Stomach (tissue), 9 donors: ENCODE data around the gene CD9. TPM values are rescaled to one million over a fixed set of nuclear protein-coding genes. Genes with fewer than 3 reads are reported as not detected.
A peak's percentile ranks its signal among the peaks of the same experiment; 100 is the strongest.

Experiments used
- DNase-seq, 2 donors: peaks; one replicate each; pipeline versions ENCODE4 v3.0.0 to v3.0.0-alpha.2; 2013 to 2019
- H3K27ac ChIP-seq, 5 donors: fragments of 200-600 bp in 4 of 5; sonication (generic) in 4 of 5; one replicate each; pipeline ENCODE4 v1.5.1; 2013 to 2019; ENCODE audit warnings: mild to moderate bottlenecking in 1 of 5, moderate library complexity in 1 of 5
- H3K27me3 ChIP-seq, 3 donors: fragments of 200-600 bp; sonication (generic); one replicate each; pipeline ENCODE4 v1.5.1; 2017 to 2019; ENCODE audit warnings: mixed run types in 1 of 3
- H3K36me3 ChIP-seq, 4 donors: fragments of 200-600 bp; sonication (generic); 1 replicate in 3 of 4; 2 replicates in 1 of 4; pipeline ENCODE4 v1.5.1; 2016 to 2019
- H3K4me1 ChIP-seq, 4 donors: fragments of 200-600 bp; sonication (generic); one replicate each; pipeline ENCODE4 v1.5.1; 2016 to 2019
- H3K4me3 ChIP-seq, 4 donors: fragments of 200-600 bp; sonication (generic) in 3 of 4; one replicate each; pipeline ENCODE4 v1.5.1; 2016 to 2019; ENCODE audit warnings: mild to moderate bottlenecking in 1 of 4
- H3K9me3 ChIP-seq, 4 donors: fragments of 200-600 bp; sonication (generic); one replicate each; pipeline ENCODE4 v1.5.1; 2016 to 2019
- EP300 ChIP-seq: sonication (generic); formaldehyde crosslinking; IDR thresholded peaks from one replicate; pipeline ENCODE4 v1.6.1; 2017; ENCODE audit warnings: antibody characterized with exemption
- POLR2A ChIP-seq, 4 donors: fragments of 450-650 bp; IDR thresholded peaks; one replicate each; pipeline ENCODE4 v1.6.1; 2016; ENCODE audit warnings: antibody characterized with exemption in 4 of 4, control low read depth in 2 of 4, mild to moderate bottlenecking in 1 of 4, moderate library complexity in 1 of 4
- POLR2AphosphoS5 ChIP-seq, 3 donors: sonication (generic); formaldehyde crosslinking; IDR thresholded peaks; one replicate each; pipeline ENCODE4 v1.6.1; 2016; ENCODE audit warnings: antibody characterized with exemption in 3 of 3
- WGBS, 5 donors: extraction: QIAGEN DNeasy Blood & Tissue Kit in 3 of 5; methylation state at CpG; one replicate each; pipeline versions ENCODE4 v1.1.5 to v1.1.7; 2013 to 2018; 5-methylcytosine and 5-hydroxymethylcytosine counted together
- intact Hi-C: fragments of 100-400 bp; cut with DNase I; formaldehyde crosslinking; loops from one replicate; pipeline ENCODE4 v1.15.1; 2023; ENCODE audit warnings: low total_unique reads
- polyA plus RNA-seq, 3 donors: library from polyadenylated mRNA; stranded (reverse); fragments of 200-250 nt; gene quantifications; one replicate each; pipeline ENCODE4 v1.2.3, GENCODE V29; 2013
- total RNA-seq, 5 donors: library from RNA; depleted of rRNA; stranded (reverse); fragments of >200 nt; gene quantifications; one replicate each; pipeline versions ENCODE4 v1.1.0 to v1.2.3, GENCODE V29; 2014 to 2016
- TF ChIP-seq, protein P1 (sequence below), 7 experiments: fragments of 450-650 bp in 4 of 7; fragments of 200-600 bp in 3 of 7; sonication (generic) in 3 of 7; IDR thresholded peaks; one replicate each; pipeline ENCODE4 v1.5.1; 2016 to 2019; ENCODE audit warnings: antibody characterized with exemption in 7 of 7, control low read depth in 2 of 7, mild to moderate bottlenecking in 1 of 7
- donor health status: healthy with polysubstance abuse.
- donor health status: Bipolar disorder and iron deficiency.
- donor health status: healthy.

CD9 gene
- total and polyA plus RNA-seq, 8 donors, result 51.0 to 421 (median 139) TPM

DNA sequence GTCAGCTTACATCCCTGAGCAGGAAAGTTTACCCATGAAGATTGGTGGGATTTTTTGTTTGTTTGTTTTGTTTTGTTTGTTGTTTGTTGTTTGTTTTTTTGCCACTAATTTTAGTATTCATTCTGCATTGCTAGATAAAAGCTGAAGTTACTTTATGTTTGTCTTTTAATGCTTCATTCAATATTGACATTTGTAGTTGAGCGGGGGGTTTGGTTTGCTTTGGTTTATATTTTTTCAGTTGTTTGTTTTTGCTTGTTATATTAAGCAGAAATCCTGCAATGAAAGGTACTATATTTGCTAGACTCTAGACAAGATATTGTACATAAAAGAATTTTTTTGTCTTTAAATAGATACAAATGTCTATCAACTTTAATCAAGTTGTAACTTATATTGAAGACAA is 37.6 kb downstream of the CD9 start:
- H3K9me3 ChIP-seq, result no peaks in the 10 kb centered on the region
- DNase-seq, result no peak
- H3K27ac ChIP-seq, result peak overlapping the region in 1 of 5 donors; percentile 99
- H3K4me1 ChIP-seq, result peaks cover 25 to 53% (median 39%) of the 10 kb centered on the region in 4 donors
- H3K4me3 ChIP-seq, result no peak overlapping the region
- no peaks in the 10 kb centered on the region for H3K27me3 ChIP-seq
- H3K36me3 ChIP-seq, result peaks cover 40 to 69% (median 54%) of the 10 kb centered on the region in 4 donors
- TF ChIP-seq POLR2AphosphoS5 (IDR thresholded peaks at IDR 0.05) (no peak), POLR2A (IDR thresholded peaks at IDR 0.05) (no peak), EP300 (no peak)
- TF ChIP-seq, protein P1, sequence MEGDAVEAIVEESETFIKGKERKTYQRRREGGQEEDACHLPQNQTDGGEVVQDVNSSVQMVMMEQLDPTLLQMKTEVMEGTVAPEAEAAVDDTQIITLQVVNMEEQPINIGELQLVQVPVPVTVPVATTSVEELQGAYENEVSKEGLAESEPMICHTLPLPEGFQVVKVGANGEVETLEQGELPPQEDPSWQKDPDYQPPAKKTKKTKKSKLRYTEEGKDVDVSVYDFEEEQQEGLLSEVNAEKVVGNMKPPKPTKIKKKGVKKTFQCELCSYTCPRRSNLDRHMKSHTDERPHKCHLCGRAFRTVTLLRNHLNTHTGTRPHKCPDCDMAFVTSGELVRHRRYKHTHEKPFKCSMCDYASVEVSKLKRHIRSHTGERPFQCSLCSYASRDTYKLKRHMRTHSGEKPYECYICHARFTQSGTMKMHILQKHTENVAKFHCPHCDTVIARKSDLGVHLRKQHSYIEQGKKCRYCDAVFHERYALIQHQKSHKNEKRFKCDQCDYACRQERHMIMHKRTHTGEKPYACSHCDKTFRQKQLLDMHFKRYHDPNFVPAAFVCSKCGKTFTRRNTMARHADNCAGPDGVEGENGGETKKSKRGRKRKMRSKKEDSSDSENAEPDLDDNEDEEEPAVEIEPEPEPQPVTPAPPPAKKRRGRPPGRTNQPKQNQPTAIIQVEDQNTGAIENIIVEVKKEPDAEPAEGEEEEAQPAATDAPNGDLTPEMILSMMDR (IDR thresholded peaks at IDR 0.05), result no peak
- WGBS, 5 donors, result 40 to 73% (median 55%) methylated on average over 1 of the region's 1 CpG
- intact Hi-C loops, result no loop called here

DNA sequence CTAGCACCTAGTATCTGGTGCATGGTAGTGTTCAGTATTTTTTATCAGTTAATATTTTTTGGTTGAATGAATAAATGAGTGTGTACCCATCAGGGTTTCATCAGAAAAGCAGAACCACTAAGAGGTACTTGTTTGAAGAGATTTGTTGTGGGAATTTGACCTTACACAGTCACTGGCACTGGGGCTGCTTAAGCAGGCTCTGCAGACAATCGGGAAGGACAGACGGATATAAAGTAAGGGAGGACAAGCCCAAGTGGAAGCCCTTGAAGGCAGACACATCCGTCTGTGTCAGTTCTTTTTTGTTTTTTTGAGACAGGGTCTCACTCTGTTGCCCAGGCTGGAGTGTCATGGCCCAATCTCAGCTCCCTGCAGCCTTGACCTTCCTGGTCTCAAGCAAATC is 38.7 kb downstream of the CD9 start:
- H3K9me3 ChIP-seq, result no peaks in the 10 kb centered on the region
- intact Hi-C loops, result no loop called here
- no peak overlapping the region for H3K4me3 ChIP-seq
- peak overlapping the region in 1 of 5 donors; percentile 1 for H3K27ac ChIP-seq
- WGBS, 5 donors, result 90 to 98% (median 95%) methylated on average over 3 of the region's 3 CpGs
- TF ChIP-seq POLR2A (IDR thresholded peaks at IDR 0.05) (no peak), POLR2AphosphoS5 (IDR thresholded peaks at IDR 0.05) (no peak), EP300 (no peak)
- TF ChIP-seq, protein P1 (IDR thresholded peaks at IDR 0.05), result no peak
- peaks cover 38 to 58% (median 51%) of the 10 kb centered on the region in 4 donors for H3K36me3 ChIP-seq
- peaks cover 20 to 42% (median 29%) of the 10 kb centered on the region in 4 donors for H3K4me1 ChIP-seq
- DNase-seq, result no peak
- H3K27me3 ChIP-seq, result no peaks in the 10 kb centered on the region

DNA sequence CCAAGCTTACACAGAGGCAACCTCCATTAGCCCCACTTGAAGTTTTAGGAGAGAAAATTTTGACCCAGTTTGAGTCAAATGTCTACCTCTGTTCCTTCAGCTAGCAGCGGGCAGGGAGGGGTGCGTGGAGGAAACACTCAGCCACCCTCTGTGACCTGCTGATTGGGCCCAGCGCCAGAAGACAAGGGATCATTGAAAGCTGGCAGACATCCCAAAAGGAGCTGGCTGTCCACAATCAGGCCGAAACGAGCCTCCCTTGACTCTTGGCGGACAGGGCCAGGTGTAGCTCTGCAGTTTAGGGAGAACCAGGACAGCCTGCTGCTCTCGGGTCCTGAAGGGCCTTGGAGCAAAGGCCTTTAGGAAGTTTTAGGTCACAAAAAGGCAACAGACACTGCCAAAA is 41.3 kb downstream of the CD9 start:
- Histone ChIP-seq H3K36me3 (peaks cover 22 to 35% (median 33%) of the 10 kb centered on the region in 4 donors), H3K4me3 (no peak overlapping the region), H3K27ac (peak overlapping the region in 3 of 5 donors; percentile 12 to 44 (median 20)), H3K27me3 (no peaks in the 10 kb centered on the region), H3K4me1 (peaks cover 10 to 19% (median 14%) of the 10 kb centered on the region in 4 donors), H3K9me3 (no peaks in the 10 kb centered on the region)
- intact Hi-C loops, result no loop called here
- TF ChIP-seq EP300 (no peak), POLR2AphosphoS5 (IDR thresholded peaks at IDR 0.05) (no peak), POLR2A (IDR thresholded peaks at IDR 0.05) (no peak)
- TF ChIP-seq, protein P1 (IDR thresholded peaks at IDR 0.05), result no peak
- peak; percentile 66 to 93 for DNase-seq
- WGBS, 5 donors, result 9 to 27% (median 13%) methylated on average over 6 to 7 of the region's 7 CpGs

DNA sequence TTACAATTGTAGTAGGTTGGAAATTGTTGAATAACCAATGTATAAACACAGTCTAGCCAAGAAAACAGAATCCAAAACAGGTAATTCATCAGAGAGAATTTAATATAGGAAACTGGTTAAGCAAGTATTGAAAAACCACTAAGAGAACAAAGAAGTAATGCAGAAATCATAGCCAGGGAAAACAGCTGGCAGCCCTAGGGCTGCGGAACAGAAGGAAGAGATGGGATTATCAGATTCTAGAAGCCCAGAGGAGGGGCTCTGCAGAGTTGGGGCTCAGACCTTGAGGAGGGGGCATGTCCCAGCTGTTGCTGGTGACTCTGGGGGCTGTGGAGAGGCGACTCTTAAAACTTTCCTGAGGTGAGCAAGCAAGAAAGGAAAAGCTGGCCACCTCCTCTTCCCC is 49.4 kb downstream of the CD9 start:
- Histone ChIP-seq H3K27me3 (no peaks in the 10 kb centered on the region), H3K9me3 (no peaks in the 10 kb centered on the region), H3K4me3 (no peak overlapping the region), H3K4me1 (no peaks in the 10 kb centered on the region), H3K36me3 (no peaks in the 10 kb centered on the region), H3K27ac (no peak overlapping the region)
- TF ChIP-seq, protein P1 (IDR thresholded peaks at IDR 0.05), result no peak
- TF ChIP-seq POLR2A (IDR thresholded peaks at IDR 0.05) (no peak), POLR2AphosphoS5 (IDR thresholded peaks at IDR 0.05) (no peak)
- WGBS, 5 donors, result 37 to 62% (median 50%) methylated on average over 2 of the region's 2 CpGs
- DNase-seq, result no peak
- intact Hi-C loops, result no loop called here
